ENCODE results near the gene EPHB1.

- TF ChIP-seq CTCF (conservative IDR thresholded peaks at IDR 0.05; ENCODE audit: low read depth, low read length) (no peak), EZH2 (IDR thresholded peaks at IDR 0.05; ENCODE audit: borderline replicate concordance, low read depth, low read length, poor library complexity, severe bottlenecking) (no peak)
These were observed 423.2 kb downstream of the EPHB1 start for GRCh38 chr3:135218304-135218703.

Data from A673 (cell line).